ENCODE measurements around the gene MYO5C.

DNA sequence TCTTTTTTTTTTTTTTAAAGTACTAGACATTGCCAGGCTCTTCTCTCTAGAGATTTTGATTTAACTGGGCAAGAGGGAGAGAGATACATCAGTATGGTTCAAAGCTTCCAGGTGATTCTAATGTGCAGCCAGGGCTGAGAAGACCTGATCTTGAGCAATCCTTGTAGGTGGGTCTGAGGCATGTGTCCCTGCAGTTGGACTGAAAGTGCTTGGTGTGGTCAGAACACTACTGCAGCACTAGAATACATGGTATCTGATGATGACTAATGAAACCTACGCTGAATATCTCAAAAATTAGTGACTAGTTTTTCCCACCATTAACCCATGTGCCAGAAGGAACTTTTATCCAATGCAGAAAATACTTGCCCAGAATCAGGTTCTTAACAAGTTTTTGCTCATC, 34.4 kb upstream of the MYO5C start:
- TF ChIP-seq, protein P1, sequence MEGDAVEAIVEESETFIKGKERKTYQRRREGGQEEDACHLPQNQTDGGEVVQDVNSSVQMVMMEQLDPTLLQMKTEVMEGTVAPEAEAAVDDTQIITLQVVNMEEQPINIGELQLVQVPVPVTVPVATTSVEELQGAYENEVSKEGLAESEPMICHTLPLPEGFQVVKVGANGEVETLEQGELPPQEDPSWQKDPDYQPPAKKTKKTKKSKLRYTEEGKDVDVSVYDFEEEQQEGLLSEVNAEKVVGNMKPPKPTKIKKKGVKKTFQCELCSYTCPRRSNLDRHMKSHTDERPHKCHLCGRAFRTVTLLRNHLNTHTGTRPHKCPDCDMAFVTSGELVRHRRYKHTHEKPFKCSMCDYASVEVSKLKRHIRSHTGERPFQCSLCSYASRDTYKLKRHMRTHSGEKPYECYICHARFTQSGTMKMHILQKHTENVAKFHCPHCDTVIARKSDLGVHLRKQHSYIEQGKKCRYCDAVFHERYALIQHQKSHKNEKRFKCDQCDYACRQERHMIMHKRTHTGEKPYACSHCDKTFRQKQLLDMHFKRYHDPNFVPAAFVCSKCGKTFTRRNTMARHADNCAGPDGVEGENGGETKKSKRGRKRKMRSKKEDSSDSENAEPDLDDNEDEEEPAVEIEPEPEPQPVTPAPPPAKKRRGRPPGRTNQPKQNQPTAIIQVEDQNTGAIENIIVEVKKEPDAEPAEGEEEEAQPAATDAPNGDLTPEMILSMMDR (IDR thresholded peaks at IDR 0.05) = no peak
- TF ChIP-seq POLR2A (IDR thresholded peaks at IDR 0.05) = no peak
